ENCODE results near the gene TXNRD3.
A peak's percentile ranks its signal among the peaks of the same experiment; 100 is the strongest.

Gene TXNRD3

DNA sequence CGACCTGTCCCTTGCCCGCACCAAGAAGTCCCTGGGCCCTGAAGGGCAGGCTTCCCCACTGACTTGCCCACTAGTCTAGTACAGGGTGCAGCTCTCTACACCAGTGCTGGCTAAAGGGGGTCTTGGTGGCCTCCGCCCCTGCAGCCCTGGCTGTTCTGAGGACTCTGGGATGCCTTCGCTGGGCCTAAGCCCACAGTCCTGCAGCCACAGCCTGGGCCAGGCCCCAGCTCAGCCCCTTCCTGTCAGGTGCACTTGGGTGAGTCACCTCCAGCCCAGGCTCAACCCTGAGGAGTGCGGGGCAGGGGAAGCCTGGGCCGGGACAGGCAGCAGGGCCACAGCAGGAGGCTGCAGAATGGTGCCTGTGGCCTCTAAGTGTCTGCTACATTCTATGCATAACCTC is 97.2 kb downstream of the TXNRD3 start:
- intact Hi-C loops (cut with DNase I): no loop called here
- peak in 1 of 10 donors; percentile 1 for DNase-seq

DNA sequence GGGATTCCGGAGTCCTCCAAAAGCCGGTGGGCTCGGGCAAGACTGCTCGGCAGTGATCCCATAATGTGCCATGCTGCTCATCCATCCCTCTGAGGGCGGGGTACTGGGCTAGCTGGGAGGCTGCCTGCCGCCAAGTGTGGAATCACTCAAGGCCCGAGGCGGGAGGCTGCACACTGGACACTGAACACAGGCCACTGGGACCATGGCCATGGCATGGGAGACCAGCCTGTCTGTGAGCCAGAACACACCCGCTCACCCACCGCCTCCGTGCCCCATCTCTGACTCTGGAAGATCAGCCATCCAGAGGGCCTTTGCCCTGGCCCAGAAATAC is 97.5 kb downstream of the TXNRD3 start:
- intact Hi-C loops (cut with DNase I): no loop called here
- DNase-seq: peak in 4 of 10 donors; percentile 4 to 79 (median 38)

Data from posterior cingulate gyrus (tissue), 11 donors.